Measurements from ENCODE around the gene JARID2.

JARID2 gene

GRCh38 chr6:15308435-15309213 is 62.8 kb downstream of the JARID2 start:
- Histone ChIP-seq H3K9me3 (ENCODE audit: control insufficient read depth in 1 of 2, low read length in 2 of 2) (no peaks in the 10 kb centered on the region), H3K4me1 (ENCODE audit: control insufficient read depth in 1 of 2, insufficient read depth in 2 of 2, low read length in 2 of 2) (peaks cover 51 to 64% of the 10 kb centered on the region in 2 donors), H3K9ac (ENCODE audit: low read depth in 1 of 2, low read length in 2 of 2) (no peak overlapping the region), H3K27ac (ENCODE audit: low read depth, low read length) (no peak overlapping the region), H3K36me3 (ENCODE audit: control insufficient read depth in 1 of 2, insufficient read depth in 2 of 2, low read length in 2 of 2) (no peaks in the 10 kb centered on the region), H3K4me3 (ENCODE audit: low read depth in 1 of 2, low read length in 2 of 2) (no peak overlapping the region), H3K27me3 (ENCODE audit: control insufficient read depth in 1 of 2, insufficient read depth in 2 of 2, low read length in 2 of 2) (no peaks in the 10 kb centered on the region)

GRCh38 chr6:15309611-15310283 is 63.9 kb downstream of the JARID2 start:
- H3K27ac ChIP-seq (ENCODE audit: low read depth, low read length): no peak overlapping the region
- no peaks in the 10 kb centered on the region for H3K27me3 ChIP-seq (ENCODE audit: control insufficient read depth in 1 of 2, insufficient read depth in 2 of 2, low read length in 2 of 2)
- H3K4me1 ChIP-seq (ENCODE audit: control insufficient read depth in 1 of 2, insufficient read depth in 2 of 2, low read length in 2 of 2): peaks cover 45 to 56% of the 10 kb centered on the region in 2 donors
- H3K36me3 ChIP-seq (ENCODE audit: control insufficient read depth in 1 of 2, insufficient read depth in 2 of 2, low read length in 2 of 2): no peaks in the 10 kb centered on the region
- H3K9ac ChIP-seq (ENCODE audit: low read depth in 1 of 2, low read length in 2 of 2): no peak overlapping the region
- H3K4me3 ChIP-seq (ENCODE audit: low read depth in 1 of 2, low read length in 2 of 2): no peak overlapping the region
- no peaks in the 10 kb centered on the region for H3K9me3 ChIP-seq (ENCODE audit: control insufficient read depth in 1 of 2, low read length in 2 of 2)

GRCh38 chr6:15310680-15311079 is 64.8 kb downstream of the JARID2 start:
- no peak overlapping the region for H3K27ac ChIP-seq (ENCODE audit: low read depth, low read length)
- no peak overlapping the region for H3K4me3 ChIP-seq (ENCODE audit: low read depth in 1 of 2, low read length in 2 of 2)
- peaks cover 36 to 46% of the 10 kb centered on the region in 2 donors for H3K4me1 ChIP-seq (ENCODE audit: control insufficient read depth in 1 of 2, insufficient read depth in 2 of 2, low read length in 2 of 2)
- H3K9me3 ChIP-seq (ENCODE audit: control insufficient read depth in 1 of 2, low read length in 2 of 2): no peaks in the 10 kb centered on the region
- no peaks in the 10 kb centered on the region for H3K27me3 ChIP-seq (ENCODE audit: control insufficient read depth in 1 of 2, insufficient read depth in 2 of 2, low read length in 2 of 2)
- H3K36me3 ChIP-seq (ENCODE audit: control insufficient read depth in 1 of 2, insufficient read depth in 2 of 2, low read length in 2 of 2): no peaks in the 10 kb centered on the region
- no peak overlapping the region for H3K9ac ChIP-seq (ENCODE audit: low read depth in 1 of 2, low read length in 2 of 2)

- Histone ChIP-seq H3K27ac (ENCODE audit: low read depth, low read length) (no peak overlapping the region), H3K36me3 (ENCODE audit: control insufficient read depth in 1 of 2, insufficient read depth in 2 of 2, low read length in 2 of 2) (no peaks in the 10 kb centered on the region), H3K4me1 (ENCODE audit: control insufficient read depth in 1 of 2, insufficient read depth in 2 of 2, low read length in 2 of 2) (peaks cover 36 to 48% of the 10 kb centered on the region in 2 donors)
These were observed 66.6 kb downstream of the JARID2 start for GRCh38 chr6:15312500-15312899.

GRCh38 chr6:15313367-15313766 is 67.5 kb downstream of the JARID2 start:
- Histone ChIP-seq H3K9ac (ENCODE audit: low read depth in 1 of 2, low read length in 2 of 2) (no peak overlapping the region), H3K4me3 (ENCODE audit: low read depth in 1 of 2, low read length in 2 of 2) (no peak overlapping the region), H3K27me3 (ENCODE audit: control insufficient read depth in 1 of 2, insufficient read depth in 2 of 2, low read length in 2 of 2) (no peaks in the 10 kb centered on the region), H3K9me3 (ENCODE audit: control insufficient read depth in 1 of 2, low read length in 2 of 2) (no peaks in the 10 kb centered on the region), H3K4me1 (ENCODE audit: control insufficient read depth in 1 of 2, insufficient read depth in 2 of 2, low read length in 2 of 2) (peaks cover 32 to 47% of the 10 kb centered on the region in 2 donors), H3K27ac (ENCODE audit: low read depth, low read length) (no peak overlapping the region), H3K36me3 (ENCODE audit: control insufficient read depth in 1 of 2, insufficient read depth in 2 of 2, low read length in 2 of 2) (no peaks in the 10 kb centered on the region)

More at GRCh38 chr6:15312500-15312899, 66.6 kb downstream of the JARID2 start:
- Histone ChIP-seq H3K9ac (ENCODE audit: low read depth in 1 of 2, low read length in 2 of 2) (no peak overlapping the region), H3K4me3 (ENCODE audit: low read depth in 1 of 2, low read length in 2 of 2) (no peak overlapping the region), H3K27me3 (ENCODE audit: control insufficient read depth in 1 of 2, insufficient read depth in 2 of 2, low read length in 2 of 2) (no peaks in the 10 kb centered on the region), H3K9me3 (ENCODE audit: control insufficient read depth in 1 of 2, low read length in 2 of 2) (no peaks in the 10 kb centered on the region)

- no peak overlapping the region for H3K27ac ChIP-seq (ENCODE audit: low read depth, low read length)
- H3K4me1 ChIP-seq (ENCODE audit: control insufficient read depth in 1 of 2, insufficient read depth in 2 of 2, low read length in 2 of 2): peaks cover 15 to 34% of the 10 kb centered on the region in 2 donors
- H3K36me3 ChIP-seq (ENCODE audit: control insufficient read depth in 1 of 2, insufficient read depth in 2 of 2, low read length in 2 of 2): no peaks in the 10 kb centered on the region
- no peaks in the 10 kb centered on the region for H3K27me3 ChIP-seq (ENCODE audit: control insufficient read depth in 1 of 2, insufficient read depth in 2 of 2, low read length in 2 of 2)
- no peaks in the 10 kb centered on the region for H3K9me3 ChIP-seq (ENCODE audit: control insufficient read depth in 1 of 2, low read length in 2 of 2)
- no peak overlapping the region for H3K4me3 ChIP-seq (ENCODE audit: low read depth in 1 of 2, low read length in 2 of 2)
- H3K9ac ChIP-seq (ENCODE audit: low read depth in 1 of 2, low read length in 2 of 2): no peak overlapping the region
These were observed 70.9 kb downstream of the JARID2 start for GRCh38 chr6:15316754-15317153.

- peaks cover 17 to 37% of the 10 kb centered on the region in 2 donors for H3K4me1 ChIP-seq (ENCODE audit: control insufficient read depth in 1 of 2, insufficient read depth in 2 of 2, low read length in 2 of 2)
- H3K36me3 ChIP-seq (ENCODE audit: control insufficient read depth in 1 of 2, insufficient read depth in 2 of 2, low read length in 2 of 2): no peaks in the 10 kb centered on the region
- no peak overlapping the region for H3K9ac ChIP-seq (ENCODE audit: low read depth in 1 of 2, low read length in 2 of 2)
- H3K4me3 ChIP-seq (ENCODE audit: low read depth in 1 of 2, low read length in 2 of 2): no peak overlapping the region
- no peaks in the 10 kb centered on the region for H3K27me3 ChIP-seq (ENCODE audit: control insufficient read depth in 1 of 2, insufficient read depth in 2 of 2, low read length in 2 of 2)
- no peaks in the 10 kb centered on the region for H3K9me3 ChIP-seq (ENCODE audit: control insufficient read depth in 1 of 2, low read length in 2 of 2)
- no peak overlapping the region for H3K27ac ChIP-seq (ENCODE audit: low read depth, low read length)
These were observed 71.4 kb downstream of the JARID2 start for GRCh38 chr6:15317251-15317650.

- Histone ChIP-seq H3K9me3 (ENCODE audit: control insufficient read depth in 1 of 2, low read length in 2 of 2) (no peaks in the 10 kb centered on the region), H3K36me3 (ENCODE audit: control insufficient read depth in 1 of 2, insufficient read depth in 2 of 2, low read length in 2 of 2) (no peaks in the 10 kb centered on the region), H3K4me1 (ENCODE audit: control insufficient read depth in 1 of 2, insufficient read depth in 2 of 2, low read length in 2 of 2) (peaks cover 20 to 41% of the 10 kb centered on the region in 2 donors), H3K27me3 (ENCODE audit: control insufficient read depth in 1 of 2, insufficient read depth in 2 of 2, low read length in 2 of 2) (no peaks in the 10 kb centered on the region), H3K9ac (ENCODE audit: low read depth in 1 of 2, low read length in 2 of 2) (no peak overlapping the region), H3K27ac (ENCODE audit: low read depth, low read length) (no peak overlapping the region), H3K4me3 (ENCODE audit: low read depth in 1 of 2, low read length in 2 of 2) (no peak overlapping the region)
These were observed 72.3 kb downstream of the JARID2 start for GRCh38 chr6:15317934-15318902.

- Histone ChIP-seq H3K9ac (ENCODE audit: low read depth in 1 of 2, low read length in 2 of 2) (no peak overlapping the region), H3K9me3 (ENCODE audit: control insufficient read depth in 1 of 2, low read length in 2 of 2) (no peaks in the 10 kb centered on the region), H3K4me1 (ENCODE audit: control insufficient read depth in 1 of 2, insufficient read depth in 2 of 2, low read length in 2 of 2) (peaks cover 17 to 38% of the 10 kb centered on the region in 2 donors), H3K27ac (ENCODE audit: low read depth, low read length) (no peak overlapping the region), H3K4me3 (ENCODE audit: low read depth in 1 of 2, low read length in 2 of 2) (no peak overlapping the region), H3K27me3 (ENCODE audit: control insufficient read depth in 1 of 2, insufficient read depth in 2 of 2, low read length in 2 of 2) (no peaks in the 10 kb centered on the region), H3K36me3 (ENCODE audit: control insufficient read depth in 1 of 2, insufficient read depth in 2 of 2, low read length in 2 of 2) (no peaks in the 10 kb centered on the region)
These were observed 73.8 kb downstream of the JARID2 start for GRCh38 chr6:15319677-15320076.

Data from duodenal mucosa (tissue), 2 donors.